HEK293 (cell line): ENCODE data around the gene SLC9C2.

ENCODE experiments used
- CTCF ChIA-PET: fragments of 350-600 bp; formaldehyde crosslinking; extraction: SDS; loops from one replicate; lab custom pipeline; 2021; ENCODE audit warnings: antibody characterized with exemption; lab: Yijun Ruan, JAX
- POLR2A ChIA-PET: fragments of 300-600 bp; formaldehyde crosslinking; extraction: SDS; loops from one replicate; lab custom pipeline; 2020; ENCODE audit warnings: antibody characterized with exemption, inconsistent platforms; lab: Yijun Ruan, JAX
- H3K27ac ChIP-seq: fragments of 200-500 bp; sonication (Bioruptor generic); 2 replicates; pipeline ENCODE4 v1.5.1; 2014; ENCODE audit warnings: low read depth, low read length, control low read depth, inconsistent platforms; ENCODE audit errors: extremely low read depth
- H3K36me3 ChIP-seq, 2 experiments: fragments of 200-500 bp in 1 of 2; sonication (Bioruptor generic) in 1 of 2; 1 replicate in 1 of 2; 2 replicates in 1 of 2; pipeline ENCODE4 v1.5.1; 2014 to 2017; ENCODE audit warnings: inconsistent platforms in 2 of 2, low read length in 2 of 2; ENCODE audit not compliant: control insufficient read depth in 2 of 2, insufficient read depth in 1 of 2
- H3K4me1 ChIP-seq: fragments of 200-500 bp; sonication (Bioruptor generic); 2 replicates; pipeline ENCODE4 v1.5.1; 2014; ENCODE audit warnings: mild to moderate bottlenecking, low read length, inconsistent platforms; ENCODE audit not compliant: control insufficient read depth, insufficient read depth
- H3K4me3 ChIP-seq: 2 replicates; pipeline ENCODE4 v1.5.1; 2011; ENCODE audit warnings: low read depth, mild to moderate bottlenecking, control low read depth, low read length, moderate library complexity
- H3K9me3 ChIP-seq: fragments of 200-500 bp; sonication (Bioruptor generic); 2 replicates; pipeline ENCODE4 v1.5.1; 2014; ENCODE audit warnings: low read depth, low read length, inconsistent platforms; ENCODE audit not compliant: control insufficient read depth, insufficient read depth
- GLIS1 ChIP-seq: fragments of 450-650 bp; formaldehyde crosslinking; IDR thresholded peaks from 2 replicates; pipeline ENCODE4 v1.5.1; 2016; ENCODE audit warnings: missing biosample characterization, missing genetic modification characterization
- KLF9 ChIP-seq: fragments of 450-650 bp; formaldehyde crosslinking; IDR thresholded peaks from 2 replicates; pipeline ENCODE4 v1.5.1; 2016; ENCODE audit warnings: missing biosample characterization, missing genetic modification characterization, low read depth
- SALL2 ChIP-seq: fragments of 450-650 bp; formaldehyde crosslinking; IDR thresholded peaks from 2 replicates; pipeline ENCODE4 v1.5.0; 2017; ENCODE audit warnings: missing biosample characterization, mild to moderate bottlenecking, missing genetic modification characterization, borderline replicate concordance
- ZBTB21 ChIP-seq: fragments of 450-650 bp; formaldehyde crosslinking; IDR thresholded peaks from 2 replicates; pipeline ENCODE4 v1.5.1; 2017; ENCODE audit warnings: missing biosample characterization, missing genetic modification characterization
- ZBTB48 ChIP-seq: fragments of 450-650 bp; formaldehyde crosslinking; IDR thresholded peaks from 2 replicates; pipeline ENCODE4 v1.5.1; 2016; ENCODE audit warnings: missing biosample characterization, missing genetic modification characterization
- ZBTB7A ChIP-seq: fragments of 450-650 bp; formaldehyde crosslinking; IDR thresholded peaks from 2 replicates; pipeline ENCODE4 v1.5.1; 2016; ENCODE audit warnings: low read depth, missing biosample characterization, missing genetic modification characterization
- ZBTB8A ChIP-seq: fragments of 450-650 bp; formaldehyde crosslinking; IDR thresholded peaks from 2 replicates; pipeline ENCODE4 v1.5.1; 2016; ENCODE audit warnings: missing biosample characterization, missing genetic modification characterization
- ZFP3 ChIP-seq: fragments of 450-650 bp; formaldehyde crosslinking; IDR thresholded peaks from 2 replicates; pipeline ENCODE4 v1.5.1; 2016; ENCODE audit warnings: low read depth, missing biosample characterization, missing genetic modification characterization
- ZNF133 ChIP-seq: fragments of 450-650 bp; formaldehyde crosslinking; IDR thresholded peaks from 2 replicates; pipeline ENCODE4 v1.5.1; 2016; ENCODE audit warnings: missing biosample characterization, missing genetic modification characterization
- ZNF571 ChIP-seq: fragments of 450-650 bp; formaldehyde crosslinking; IDR thresholded peaks from 2 replicates; pipeline ENCODE4 v1.5.0; 2017; ENCODE audit warnings: missing biosample characterization, missing genetic modification characterization
- ZNF658 ChIP-seq: fragments of 450-650 bp; formaldehyde crosslinking; IDR thresholded peaks from 2 replicates; pipeline ENCODE4; 2016; ENCODE audit warnings: missing biosample characterization, missing genetic modification characterization
- ZNF785 ChIP-seq: fragments of 450-650 bp; formaldehyde crosslinking; IDR thresholded peaks from 2 replicates; pipeline ENCODE4 v1.5.1; 2016; ENCODE audit warnings: missing biosample characterization, missing genetic modification characterization
- ZNF792 ChIP-seq: fragments of 450-650 bp; formaldehyde crosslinking; IDR thresholded peaks from 2 replicates; pipeline ENCODE4 v1.5.1; 2016; ENCODE audit warnings: missing biosample characterization, missing genetic modification characterization
- TF ChIP-seq, protein P1 (sequence below): fragments of 450-650 bp; formaldehyde crosslinking; IDR thresholded peaks from 2 replicates; pipeline ENCODE4 v1.5.1; 2017; ENCODE audit warnings: missing biosample characterization, missing genetic modification characterization
- TF ChIP-seq, protein P2 (sequence below): fragments of 450-650 bp; formaldehyde crosslinking; IDR thresholded peaks from 2 replicates; pipeline ENCODE4 v1.5.1; 2017; ENCODE audit warnings: missing biosample characterization, mild to moderate bottlenecking, missing genetic modification characterization, moderate library complexity
- TF ChIP-seq, protein P3 (sequence below): fragments of 450-650 bp; formaldehyde crosslinking; IDR thresholded peaks from 2 replicates; pipeline ENCODE4 v1.5.1; 2016; ENCODE audit warnings: missing biosample characterization, missing genetic modification characterization
- TF ChIP-seq, protein P4 (sequence below): fragments of 450-650 bp; formaldehyde crosslinking; conservative IDR thresholded peaks from 2 replicates; pipeline ENCODE4 v1.5.1; 2016; ENCODE audit warnings: low read depth, missing biosample characterization, missing genetic modification characterization
- TF ChIP-seq, protein P5 (sequence below): fragments of 450-650 bp; formaldehyde crosslinking; IDR thresholded peaks from 2 replicates; pipeline ENCODE4 v1.5.1; 2016; ENCODE audit warnings: missing biosample characterization, missing genetic modification characterization
- TF ChIP-seq, protein P6 (sequence below): fragments of 450-650 bp; formaldehyde crosslinking; IDR thresholded peaks from 2 replicates; pipeline ENCODE4 v1.5.1; 2016; ENCODE audit warnings: missing biosample characterization, missing genetic modification characterization
- TF ChIP-seq, protein P7 (sequence below): fragments of 450-650 bp; formaldehyde crosslinking; IDR thresholded peaks from 2 replicates; pipeline ENCODE4 v1.5.1; 2017; ENCODE audit warnings: missing biosample characterization, missing genetic modification characterization

Gene SLC9C2

DNA sequence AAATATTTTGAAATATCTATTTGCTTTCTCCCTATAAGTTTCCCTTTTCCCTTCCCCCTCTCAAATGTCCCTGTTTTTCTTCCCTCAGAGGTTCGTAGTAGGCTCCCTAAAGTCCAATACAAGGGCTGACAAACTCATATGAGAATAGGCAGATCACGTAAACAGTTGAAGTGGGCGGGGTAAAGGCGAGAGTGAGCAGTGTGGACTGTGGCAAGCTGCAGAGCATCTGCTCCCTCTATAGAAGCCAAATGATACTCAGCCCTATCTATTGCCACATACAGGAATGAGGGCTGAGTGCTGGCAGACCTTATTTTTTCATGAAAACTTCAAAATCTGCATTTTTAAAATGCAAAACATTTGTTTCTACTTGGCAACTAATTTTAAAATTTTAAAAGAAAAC is 99.5 kb downstream of the SLC9C2 start:
- POLR2A ChIA-PET = no interaction called here
- peaks cover 8% of the 10 kb centered on the region for H3K4me1 ChIP-seq
- no peak overlapping the region for H3K4me3 ChIP-seq
- no peaks in the 10 kb centered on the region for H3K9me3 ChIP-seq
- H3K27ac ChIP-seq = no peak overlapping the region
- H3K36me3 ChIP-seq = no peaks in the 10 kb centered on the region
- TF ChIP-seq ZNF658 (tag by site-specific recombination) = no peak
- TF ChIP-seq, protein P1, sequence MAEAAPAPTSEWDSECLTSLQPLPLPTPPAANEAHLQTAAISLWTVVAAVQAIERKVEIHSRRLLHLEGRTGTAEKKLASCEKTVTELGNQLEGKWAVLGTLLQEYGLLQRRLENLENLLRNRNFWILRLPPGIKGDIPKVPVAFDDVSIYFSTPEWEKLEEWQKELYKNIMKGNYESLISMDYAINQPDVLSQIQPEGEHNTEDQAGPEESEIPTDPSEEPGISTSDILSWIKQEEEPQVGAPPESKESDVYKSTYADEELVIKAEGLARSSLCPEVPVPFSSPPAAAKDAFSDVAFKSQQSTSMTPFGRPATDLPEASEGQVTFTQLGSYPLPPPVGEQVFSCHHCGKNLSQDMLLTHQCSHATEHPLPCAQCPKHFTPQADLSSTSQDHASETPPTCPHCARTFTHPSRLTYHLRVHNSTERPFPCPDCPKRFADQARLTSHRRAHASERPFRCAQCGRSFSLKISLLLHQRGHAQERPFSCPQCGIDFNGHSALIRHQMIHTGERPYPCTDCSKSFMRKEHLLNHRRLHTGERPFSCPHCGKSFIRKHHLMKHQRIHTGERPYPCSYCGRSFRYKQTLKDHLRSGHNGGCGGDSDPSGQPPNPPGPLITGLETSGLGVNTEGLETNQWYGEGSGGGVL (tag by site-specific recombination) = no peak
- TF ChIP-seq ZBTB8A = no peak
- no peak for TF ChIP-seq ZBTB48 (tag by site-specific recombination)
- TF ChIP-seq ZFP3 (tag by site-specific recombination) = no peak
- TF ChIP-seq ZNF571 (tag by site-specific recombination) = no peak
- no peak for TF ChIP-seq ZNF785
- TF ChIP-seq, protein P2, sequence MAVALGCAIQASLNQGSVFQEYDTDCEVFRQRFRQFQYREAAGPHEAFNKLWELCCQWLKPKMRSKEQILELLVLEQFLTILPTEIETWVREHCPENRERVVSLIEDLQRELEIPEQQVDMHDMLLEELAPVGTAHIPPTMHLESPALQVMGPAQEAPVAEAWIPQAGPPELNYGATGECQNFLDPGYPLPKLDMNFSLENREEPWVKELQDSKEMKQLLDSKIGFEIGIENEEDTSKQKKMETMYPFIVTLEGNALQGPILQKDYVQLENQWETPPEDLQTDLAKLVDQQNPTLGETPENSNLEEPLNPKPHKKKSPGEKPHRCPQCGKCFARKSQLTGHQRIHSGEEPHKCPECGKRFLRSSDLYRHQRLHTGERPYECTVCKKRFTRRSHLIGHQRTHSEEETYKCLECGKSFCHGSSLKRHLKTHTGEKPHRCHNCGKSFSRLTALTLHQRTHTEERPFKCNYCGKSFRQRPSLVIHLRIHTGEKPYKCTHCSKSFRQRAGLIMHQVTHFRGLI = no peak
- TF ChIP-seq, protein P3, sequence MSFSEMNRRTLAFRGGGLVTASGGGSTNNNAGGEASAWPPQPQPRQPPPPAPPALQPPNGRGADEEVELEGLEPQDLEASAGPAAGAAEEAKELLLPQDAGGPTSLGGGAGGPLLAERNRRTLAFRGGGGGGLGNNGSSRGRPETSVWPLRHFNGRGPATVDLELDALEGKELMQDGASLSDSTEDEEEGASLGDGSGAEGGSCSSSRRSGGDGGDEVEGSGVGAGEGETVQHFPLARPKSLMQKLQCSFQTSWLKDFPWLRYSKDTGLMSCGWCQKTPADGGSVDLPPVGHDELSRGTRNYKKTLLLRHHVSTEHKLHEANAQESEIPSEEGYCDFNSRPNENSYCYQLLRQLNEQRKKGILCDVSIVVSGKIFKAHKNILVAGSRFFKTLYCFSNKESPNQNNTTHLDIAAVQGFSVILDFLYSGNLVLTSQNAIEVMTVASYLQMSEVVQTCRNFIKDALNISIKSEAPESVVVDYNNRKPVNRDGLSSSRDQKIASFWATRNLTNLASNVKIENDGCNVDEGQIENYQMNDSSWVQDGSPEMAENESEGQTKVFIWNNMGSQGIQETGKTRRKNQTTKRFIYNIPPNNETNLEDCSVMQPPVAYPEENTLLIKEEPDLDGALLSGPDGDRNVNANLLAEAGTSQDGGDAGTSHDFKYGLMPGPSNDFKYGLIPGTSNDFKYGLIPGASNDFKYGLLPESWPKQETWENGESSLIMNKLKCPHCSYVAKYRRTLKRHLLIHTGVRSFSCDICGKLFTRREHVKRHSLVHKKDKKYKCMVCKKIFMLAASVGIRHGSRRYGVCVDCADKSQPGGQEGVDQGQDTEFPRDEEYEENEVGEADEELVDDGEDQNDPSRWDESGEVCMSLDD = no peak
- TF ChIP-seq, protein P4, sequence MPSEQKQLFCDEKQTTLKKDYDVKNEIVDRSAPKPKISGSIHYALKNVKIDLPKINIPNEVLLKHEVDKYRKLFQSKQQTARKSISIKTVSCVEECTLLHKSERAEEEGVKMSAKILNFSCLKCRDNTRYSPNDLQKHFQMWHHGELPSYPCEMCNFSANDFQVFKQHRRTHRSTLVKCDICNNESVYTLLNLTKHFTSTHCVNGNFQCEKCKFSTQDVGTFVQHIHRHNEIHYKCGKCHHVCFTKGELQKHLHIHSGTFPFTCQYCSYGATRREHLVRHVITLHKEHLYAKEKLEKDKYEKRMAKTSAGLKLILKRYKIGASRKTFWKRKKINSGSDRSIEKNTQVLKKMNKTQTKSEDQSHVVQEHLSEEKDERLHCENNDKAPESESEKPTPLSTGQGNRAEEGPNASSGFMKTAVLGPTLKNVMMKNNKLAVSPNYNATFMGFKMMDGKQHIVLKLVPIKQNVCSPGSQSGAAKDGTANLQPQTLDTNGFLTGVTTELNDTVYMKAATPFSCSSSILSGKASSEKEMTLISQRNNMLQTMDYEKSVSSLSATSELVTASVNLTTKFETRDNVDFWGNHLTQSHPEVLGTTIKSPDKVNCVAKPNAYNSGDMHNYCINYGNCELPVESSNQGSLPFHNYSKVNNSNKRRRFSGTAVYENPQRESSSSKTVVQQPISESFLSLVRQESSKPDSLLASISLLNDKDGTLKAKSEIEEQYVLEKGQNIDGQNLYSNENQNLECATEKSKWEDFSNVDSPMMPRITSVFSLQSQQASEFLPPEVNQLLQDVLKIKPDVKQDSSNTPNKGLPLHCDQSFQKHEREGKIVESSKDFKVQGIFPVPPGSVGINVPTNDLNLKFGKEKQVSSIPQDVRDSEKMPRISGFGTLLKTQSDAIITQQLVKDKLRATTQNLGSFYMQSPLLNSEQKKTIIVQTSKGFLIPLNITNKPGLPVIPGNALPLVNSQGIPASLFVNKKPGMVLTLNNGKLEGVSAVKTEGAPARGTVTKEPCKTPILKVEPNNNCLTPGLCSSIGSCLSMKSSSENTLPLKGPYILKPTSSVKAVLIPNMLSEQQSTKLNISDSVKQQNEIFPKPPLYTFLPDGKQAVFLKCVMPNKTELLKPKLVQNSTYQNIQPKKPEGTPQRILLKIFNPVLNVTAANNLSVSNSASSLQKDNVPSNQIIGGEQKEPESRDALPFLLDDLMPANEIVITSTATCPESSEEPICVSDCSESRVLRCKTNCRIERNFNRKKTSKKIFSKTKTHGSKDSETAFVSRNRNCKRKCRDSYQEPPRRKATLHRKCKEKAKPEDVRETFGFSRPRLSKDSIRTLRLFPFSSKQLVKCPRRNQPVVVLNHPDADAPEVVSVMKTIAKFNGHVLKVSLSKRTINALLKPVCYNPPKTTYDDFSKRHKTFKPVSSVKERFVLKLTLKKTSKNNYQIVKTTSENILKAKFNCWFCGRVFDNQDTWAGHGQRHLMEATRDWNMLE = no peak
- TF ChIP-seq ZBTB21 (tag by site-specific recombination) = no peak
- TF ChIP-seq SALL2 (tag by site-specific recombination) = no peak
- TF ChIP-seq ZNF133 = no peak
- TF ChIP-seq, protein P5, sequence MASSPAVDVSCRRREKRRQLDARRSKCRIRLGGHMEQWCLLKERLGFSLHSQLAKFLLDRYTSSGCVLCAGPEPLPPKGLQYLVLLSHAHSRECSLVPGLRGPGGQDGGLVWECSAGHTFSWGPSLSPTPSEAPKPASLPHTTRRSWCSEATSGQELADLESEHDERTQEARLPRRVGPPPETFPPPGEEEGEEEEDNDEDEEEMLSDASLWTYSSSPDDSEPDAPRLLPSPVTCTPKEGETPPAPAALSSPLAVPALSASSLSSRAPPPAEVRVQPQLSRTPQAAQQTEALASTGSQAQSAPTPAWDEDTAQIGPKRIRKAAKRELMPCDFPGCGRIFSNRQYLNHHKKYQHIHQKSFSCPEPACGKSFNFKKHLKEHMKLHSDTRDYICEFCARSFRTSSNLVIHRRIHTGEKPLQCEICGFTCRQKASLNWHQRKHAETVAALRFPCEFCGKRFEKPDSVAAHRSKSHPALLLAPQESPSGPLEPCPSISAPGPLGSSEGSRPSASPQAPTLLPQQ = no peak
- TF ChIP-seq, protein P6, sequence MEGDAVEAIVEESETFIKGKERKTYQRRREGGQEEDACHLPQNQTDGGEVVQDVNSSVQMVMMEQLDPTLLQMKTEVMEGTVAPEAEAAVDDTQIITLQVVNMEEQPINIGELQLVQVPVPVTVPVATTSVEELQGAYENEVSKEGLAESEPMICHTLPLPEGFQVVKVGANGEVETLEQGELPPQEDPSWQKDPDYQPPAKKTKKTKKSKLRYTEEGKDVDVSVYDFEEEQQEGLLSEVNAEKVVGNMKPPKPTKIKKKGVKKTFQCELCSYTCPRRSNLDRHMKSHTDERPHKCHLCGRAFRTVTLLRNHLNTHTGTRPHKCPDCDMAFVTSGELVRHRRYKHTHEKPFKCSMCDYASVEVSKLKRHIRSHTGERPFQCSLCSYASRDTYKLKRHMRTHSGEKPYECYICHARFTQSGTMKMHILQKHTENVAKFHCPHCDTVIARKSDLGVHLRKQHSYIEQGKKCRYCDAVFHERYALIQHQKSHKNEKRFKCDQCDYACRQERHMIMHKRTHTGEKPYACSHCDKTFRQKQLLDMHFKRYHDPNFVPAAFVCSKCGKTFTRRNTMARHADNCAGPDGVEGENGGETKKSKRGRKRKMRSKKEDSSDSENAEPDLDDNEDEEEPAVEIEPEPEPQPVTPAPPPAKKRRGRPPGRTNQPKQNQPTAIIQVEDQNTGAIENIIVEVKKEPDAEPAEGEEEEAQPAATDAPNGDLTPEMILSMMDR (tag by site-specific recombination) = no peak
- TF ChIP-seq ZBTB7A (tag by site-specific recombination) = no peak
- no peak for TF ChIP-seq KLF9 (tag by site-specific recombination)
- no peak for TF ChIP-seq ZNF792 (tag by site-specific recombination)
- TF ChIP-seq, protein P7, sequence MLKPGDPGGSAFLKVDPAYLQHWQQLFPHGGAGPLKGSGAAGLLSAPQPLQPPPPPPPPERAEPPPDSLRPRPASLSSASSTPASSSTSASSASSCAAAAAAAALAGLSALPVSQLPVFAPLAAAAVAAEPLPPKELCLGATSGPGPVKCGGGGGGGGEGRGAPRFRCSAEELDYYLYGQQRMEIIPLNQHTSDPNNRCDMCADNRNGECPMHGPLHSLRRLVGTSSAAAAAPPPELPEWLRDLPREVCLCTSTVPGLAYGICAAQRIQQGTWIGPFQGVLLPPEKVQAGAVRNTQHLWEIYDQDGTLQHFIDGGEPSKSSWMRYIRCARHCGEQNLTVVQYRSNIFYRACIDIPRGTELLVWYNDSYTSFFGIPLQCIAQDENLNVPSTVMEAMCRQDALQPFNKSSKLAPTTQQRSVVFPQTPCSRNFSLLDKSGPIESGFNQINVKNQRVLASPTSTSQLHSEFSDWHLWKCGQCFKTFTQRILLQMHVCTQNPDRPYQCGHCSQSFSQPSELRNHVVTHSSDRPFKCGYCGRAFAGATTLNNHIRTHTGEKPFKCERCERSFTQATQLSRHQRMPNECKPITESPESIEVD (tag by site-specific recombination) = no peak
- TF ChIP-seq GLIS1 = no peak
- CTCF ChIA-PET = no interaction called here
